ENCODE results near the gene RUFY2. TPM values are rescaled to one million over a fixed set of nuclear protein-coding genes. Genes with fewer than 3 reads are reported as not detected.

RUFY2 gene
- total RNA-seq, 1 donor = 32.8 TPM

- DNase-seq (ENCODE audit: low read depth) = no peak
- no peak overlapping the region for H3K4me3 ChIP-seq (ENCODE audit: low read depth, low read length)
- TF ChIP-seq, protein P1, sequence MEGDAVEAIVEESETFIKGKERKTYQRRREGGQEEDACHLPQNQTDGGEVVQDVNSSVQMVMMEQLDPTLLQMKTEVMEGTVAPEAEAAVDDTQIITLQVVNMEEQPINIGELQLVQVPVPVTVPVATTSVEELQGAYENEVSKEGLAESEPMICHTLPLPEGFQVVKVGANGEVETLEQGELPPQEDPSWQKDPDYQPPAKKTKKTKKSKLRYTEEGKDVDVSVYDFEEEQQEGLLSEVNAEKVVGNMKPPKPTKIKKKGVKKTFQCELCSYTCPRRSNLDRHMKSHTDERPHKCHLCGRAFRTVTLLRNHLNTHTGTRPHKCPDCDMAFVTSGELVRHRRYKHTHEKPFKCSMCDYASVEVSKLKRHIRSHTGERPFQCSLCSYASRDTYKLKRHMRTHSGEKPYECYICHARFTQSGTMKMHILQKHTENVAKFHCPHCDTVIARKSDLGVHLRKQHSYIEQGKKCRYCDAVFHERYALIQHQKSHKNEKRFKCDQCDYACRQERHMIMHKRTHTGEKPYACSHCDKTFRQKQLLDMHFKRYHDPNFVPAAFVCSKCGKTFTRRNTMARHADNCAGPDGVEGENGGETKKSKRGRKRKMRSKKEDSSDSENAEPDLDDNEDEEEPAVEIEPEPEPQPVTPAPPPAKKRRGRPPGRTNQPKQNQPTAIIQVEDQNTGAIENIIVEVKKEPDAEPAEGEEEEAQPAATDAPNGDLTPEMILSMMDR (IDR thresholded peaks at IDR 0.05; ENCODE audit: insufficient read depth, low read depth, low read length) = no peak
Measured at GRCh38 chr10:68403701-68404100, 3.4 kb downstream of the RUFY2 start.

- TF ChIP-seq, protein P1 (IDR thresholded peaks at IDR 0.05; ENCODE audit: insufficient read depth, low read depth, low read length) = no peak
- H3K4me3 ChIP-seq (ENCODE audit: low read depth, low read length) = no peak overlapping the region
- no peak for DNase-seq (ENCODE audit: low read depth)
Measured at GRCh38 chr10:68402276-68402675, 4.8 kb downstream of the RUFY2 start.

DNA sequence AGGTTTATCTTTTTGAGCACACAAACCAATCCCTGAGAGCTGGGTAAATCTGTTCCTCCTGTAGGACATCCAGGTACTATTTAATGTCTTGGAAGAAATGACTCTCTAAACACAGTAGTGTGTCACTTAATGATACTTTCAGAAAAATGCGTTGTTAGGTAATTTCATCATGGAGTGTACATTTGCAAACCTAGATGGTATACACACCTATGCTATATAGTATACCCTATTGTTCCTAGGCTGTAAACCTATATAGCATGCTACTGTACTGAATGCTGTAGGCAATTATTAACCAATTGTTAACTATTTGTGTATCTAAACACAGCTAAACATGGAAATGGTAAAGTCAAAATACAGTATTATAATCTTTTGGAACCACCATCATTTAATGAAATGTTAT is 10.1 kb downstream of the RUFY2 start:
- no peak overlapping the region for H3K4me3 ChIP-seq (ENCODE audit: low read depth, low read length)
- DNase-seq (ENCODE audit: low read depth) = no peak
- TF ChIP-seq, protein P1 (IDR thresholded peaks at IDR 0.05; ENCODE audit: insufficient read depth, low read depth, low read length) = no peak

- TF ChIP-seq, protein P1 (IDR thresholded peaks at IDR 0.05; ENCODE audit: insufficient read depth, low read depth, low read length) = no peak
- DNase-seq (ENCODE audit: low read depth) = no peak
- no peak overlapping the region for H3K4me3 ChIP-seq (ENCODE audit: low read depth, low read length)
Measured at GRCh38 chr10:68385740-68386139, 21.3 kb downstream of the RUFY2 start.

- TF ChIP-seq, protein P1 (IDR thresholded peaks at IDR 0.05; ENCODE audit: insufficient read depth, low read depth, low read length) = no peak
- no peak overlapping the region for H3K4me3 ChIP-seq (ENCODE audit: low read depth, low read length)
- no peak for DNase-seq (ENCODE audit: low read depth)
Measured at GRCh38 chr10:68371604-68372003, 35.5 kb downstream of the RUFY2 start.

DNA sequence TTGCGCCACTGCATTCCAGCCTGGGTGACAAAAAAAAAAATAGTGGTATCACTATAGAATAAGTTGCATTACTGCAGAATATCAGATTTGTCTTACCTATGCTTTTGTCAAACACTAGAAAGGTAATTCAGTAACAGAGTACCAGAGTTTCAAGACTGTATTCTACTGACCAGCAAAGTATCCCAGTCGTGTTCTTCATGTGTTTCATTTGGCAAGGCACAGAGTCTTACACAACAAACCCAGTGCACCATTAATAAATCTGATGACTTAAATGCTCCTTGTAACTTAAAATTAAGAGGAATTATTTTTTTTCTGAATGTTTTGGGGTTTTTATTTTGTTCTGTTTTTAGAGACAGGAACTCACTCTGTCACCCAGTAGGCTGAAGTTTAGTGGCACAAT is 40.0 kb downstream of the RUFY2 start:
- DNase-seq (ENCODE audit: low read depth) = peak; percentile 14
- H3K4me3 ChIP-seq (ENCODE audit: low read depth, low read length) = no peak overlapping the region
- TF ChIP-seq, protein P1 (IDR thresholded peaks at IDR 0.05; ENCODE audit: insufficient read depth, low read depth, low read length) = no peak

DNA sequence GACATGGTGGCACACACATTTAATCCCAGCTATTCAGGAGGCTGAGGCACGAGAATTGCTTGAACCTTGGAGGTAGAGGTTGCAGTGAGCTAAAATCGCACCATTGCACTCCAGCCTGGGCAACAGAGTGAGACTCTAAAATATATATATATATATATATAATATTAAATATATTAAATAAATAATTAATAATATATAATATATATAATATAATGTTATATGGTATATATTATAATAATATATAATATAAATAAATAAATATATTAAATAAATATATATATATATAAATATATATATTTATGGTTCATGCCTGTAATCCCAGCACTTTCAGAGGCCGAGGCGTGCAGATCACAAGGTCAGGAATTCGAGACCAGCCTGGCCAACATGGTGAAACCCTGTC is 40.5 kb downstream of the RUFY2 start:
- no peak overlapping the region for H3K4me3 ChIP-seq (ENCODE audit: low read depth, low read length)
- DNase-seq (ENCODE audit: low read depth) = no peak
- TF ChIP-seq, protein P1 (IDR thresholded peaks at IDR 0.05; ENCODE audit: insufficient read depth, low read depth, low read length) = no peak

All from fibroblast of villous mesenchyme (primary cell).